Activated CD4-positive, alpha-beta T cell treated with anti-CD3 and anti-CD28 coated beads, Interleukin-2, amount 10 ng/mL, durations not matched to agents 24 days and 14 days (primary cell): ENCODE measurements around the gene PPP2R2C. TPM values are rescaled to one million over a fixed set of nuclear protein-coding genes. Genes with fewer than 3 reads are reported as not detected.

ENCODE experiments used
- DNase-seq: peaks from one replicate; pipeline ENCODE4 v3.0.0; 2022
- H3K27ac Mint-ChIP-seq: one replicate; pipeline ENCODE4 v1.8.0; 2022; ENCODE audit warnings: mild to moderate bottlenecking, mixed read lengths
- H3K27me3 Mint-ChIP-seq: one replicate; pipeline ENCODE4 v1.8.0; 2022; ENCODE audit warnings: mixed read lengths
- H3K36me3 Mint-ChIP-seq: one replicate; pipeline ENCODE4 v1.8.0; 2022; ENCODE audit warnings: low read depth, mild to moderate bottlenecking, mixed read lengths
- H3K4me1 Mint-ChIP-seq: one replicate; pipeline ENCODE4 v1.8.0; 2021; ENCODE audit warnings: mixed read lengths
- H3K4me3 Mint-ChIP-seq: one replicate; pipeline ENCODE4 v1.8.0; 2022; ENCODE audit warnings: mild to moderate bottlenecking, moderate library complexity, mixed read lengths
- H3K9me3 Mint-ChIP-seq: one replicate; pipeline ENCODE4 v1.8.0; 2021; ENCODE audit warnings: mixed read lengths
- intact Hi-C: fragments of 100-400 bp; cut with micrococcal nuclease; formaldehyde crosslinking; loops from one replicate; pipeline ENCODE4 v1.15.1; 2023
- total RNA-seq: library from RNA; stranded (reverse); gene quantifications from 2 replicates; pipeline ENCODE4 v1.2.3, GENCODE V29; 2022

The PPP2R2C gene
- total RNA-seq, 1 donor from 2014 or later: not detected

GRCh38 chr4:6369035-6369434 is 103.4 kb downstream of the PPP2R2C start:
- Mint-ChIP-seq H3K4me1 (no peaks in the 10 kb centered on the region), H3K36me3 (no peaks in the 10 kb centered on the region), H3K9me3 (no peaks in the 10 kb centered on the region), H3K4me3 (no peak overlapping the region), H3K27ac (no peak overlapping the region), H3K27me3 (no peaks in the 10 kb centered on the region)
- intact Hi-C loops: no loop called here
- no peak for DNase-seq

GRCh38 chr4:6368601-6369000 is 103.8 kb downstream of the PPP2R2C start:
- no peak overlapping the region for H3K4me3 Mint-ChIP-seq
- no peak overlapping the region for H3K27ac Mint-ChIP-seq
- intact Hi-C loops: no loop called here
- no peaks in the 10 kb centered on the region for H3K4me1 Mint-ChIP-seq
- no peaks in the 10 kb centered on the region for H3K27me3 Mint-ChIP-seq
- H3K36me3 Mint-ChIP-seq: no peaks in the 10 kb centered on the region
- no peak for DNase-seq
- no peaks in the 10 kb centered on the region for H3K9me3 Mint-ChIP-seq

GRCh38 chr4:6368096-6368495 is 104.3 kb downstream of the PPP2R2C start:
- H3K4me1 Mint-ChIP-seq: no peaks in the 10 kb centered on the region
- no peaks in the 10 kb centered on the region for H3K9me3 Mint-ChIP-seq
- H3K27ac Mint-ChIP-seq: no peak overlapping the region
- H3K36me3 Mint-ChIP-seq: no peaks in the 10 kb centered on the region
- intact Hi-C loops: no loop called here
- DNase-seq: no peak
- no peak overlapping the region for H3K4me3 Mint-ChIP-seq
- no peaks in the 10 kb centered on the region for H3K27me3 Mint-ChIP-seq

- Mint-ChIP-seq H3K27me3 (no peaks in the 10 kb centered on the region), H3K27ac (no peak overlapping the region), H3K36me3 (no peaks in the 10 kb centered on the region), H3K9me3 (no peaks in the 10 kb centered on the region), H3K4me1 (no peaks in the 10 kb centered on the region), H3K4me3 (no peak overlapping the region)
- DNase-seq: no peak
- intact Hi-C loops: no loop called here
Measured at GRCh38 chr4:6367371-6367851, 105.0 kb downstream of the PPP2R2C start.

- Mint-ChIP-seq H3K27me3 (no peaks in the 10 kb centered on the region), H3K9me3 (no peaks in the 10 kb centered on the region), H3K4me3 (no peak overlapping the region), H3K4me1 (no peaks in the 10 kb centered on the region), H3K36me3 (no peaks in the 10 kb centered on the region), H3K27ac (no peak overlapping the region)
- no peak for DNase-seq
- intact Hi-C loops: no loop called here
Measured at GRCh38 chr4:6366581-6366980, 105.8 kb downstream of the PPP2R2C start.

GRCh38 chr4:6365545-6366086 is 106.8 kb downstream of the PPP2R2C start:
- Mint-ChIP-seq H3K36me3 (no peaks in the 10 kb centered on the region), H3K27me3 (no peaks in the 10 kb centered on the region), H3K4me3 (no peak overlapping the region), H3K9me3 (no peaks in the 10 kb centered on the region), H3K27ac (no peak overlapping the region), H3K4me1 (no peaks in the 10 kb centered on the region)
- DNase-seq: no peak
- intact Hi-C loops: no loop called here

GRCh38 chr4:6364581-6364980 is 107.8 kb downstream of the PPP2R2C start:
- no peaks in the 10 kb centered on the region for H3K27me3 Mint-ChIP-seq
- H3K27ac Mint-ChIP-seq: no peak overlapping the region
- H3K36me3 Mint-ChIP-seq: no peaks in the 10 kb centered on the region
- no peaks in the 10 kb centered on the region for H3K4me1 Mint-ChIP-seq
- no peak overlapping the region for H3K4me3 Mint-ChIP-seq
- DNase-seq: no peak
- no peaks in the 10 kb centered on the region for H3K9me3 Mint-ChIP-seq
- intact Hi-C loops: no loop called here

GRCh38 chr4:6364146-6364545 is 108.3 kb downstream of the PPP2R2C start:
- Mint-ChIP-seq H3K9me3 (no peaks in the 10 kb centered on the region), H3K27me3 (no peaks in the 10 kb centered on the region), H3K4me1 (no peaks in the 10 kb centered on the region), H3K36me3 (no peaks in the 10 kb centered on the region), H3K27ac (no peak overlapping the region), H3K4me3 (no peak overlapping the region)
- no peak for DNase-seq
- intact Hi-C loops: no loop called here

- no peaks in the 10 kb centered on the region for H3K27me3 Mint-ChIP-seq
- H3K4me3 Mint-ChIP-seq: no peak overlapping the region
- intact Hi-C loops: no loop called here
- H3K4me1 Mint-ChIP-seq: no peaks in the 10 kb centered on the region
- H3K9me3 Mint-ChIP-seq: no peaks in the 10 kb centered on the region
- H3K27ac Mint-ChIP-seq: no peak overlapping the region
- DNase-seq: peak; percentile 83
- H3K36me3 Mint-ChIP-seq: no peaks in the 10 kb centered on the region
Measured at GRCh38 chr4:6362896-6363295, 109.5 kb downstream of the PPP2R2C start.

GRCh38 chr4:6362243-6362885 is 110.0 kb downstream of the PPP2R2C start:
- Mint-ChIP-seq H3K27me3 (no peaks in the 10 kb centered on the region), H3K4me1 (no peaks in the 10 kb centered on the region), H3K9me3 (no peaks in the 10 kb centered on the region), H3K4me3 (no peak overlapping the region), H3K36me3 (no peaks in the 10 kb centered on the region), H3K27ac (no peak overlapping the region)
- intact Hi-C loops: no loop called here
- DNase-seq: no peak

- H3K36me3 Mint-ChIP-seq: no peaks in the 10 kb centered on the region
- no peaks in the 10 kb centered on the region for H3K4me1 Mint-ChIP-seq
- no peaks in the 10 kb centered on the region for H3K9me3 Mint-ChIP-seq
- no peak for DNase-seq
- H3K27me3 Mint-ChIP-seq: no peaks in the 10 kb centered on the region
- H3K4me3 Mint-ChIP-seq: no peak overlapping the region
- no peak overlapping the region for H3K27ac Mint-ChIP-seq
- intact Hi-C loops: no loop called here
Measured at GRCh38 chr4:6361076-6361784, 111.2 kb downstream of the PPP2R2C start.

GRCh38 chr4:6360385-6360784 is 112.0 kb downstream of the PPP2R2C start:
- Mint-ChIP-seq H3K27me3 (no peaks in the 10 kb centered on the region), H3K4me3 (no peak overlapping the region), H3K9me3 (no peaks in the 10 kb centered on the region), H3K36me3 (no peaks in the 10 kb centered on the region), H3K27ac (no peak overlapping the region), H3K4me1 (no peaks in the 10 kb centered on the region)
- intact Hi-C loops: no loop called here
- no peak for DNase-seq

GRCh38 chr4:6359536-6360308 is 112.7 kb downstream of the PPP2R2C start:
- H3K27me3 Mint-ChIP-seq: no peaks in the 10 kb centered on the region
- H3K4me1 Mint-ChIP-seq: no peaks in the 10 kb centered on the region
- H3K36me3 Mint-ChIP-seq: no peaks in the 10 kb centered on the region
- DNase-seq: no peak
- H3K27ac Mint-ChIP-seq: no peak overlapping the region
- intact Hi-C loops: no loop called here
- H3K4me3 Mint-ChIP-seq: no peak overlapping the region
- H3K9me3 Mint-ChIP-seq: no peaks in the 10 kb centered on the region

- peaks cover 3% of the 10 kb centered on the region for H3K27me3 Mint-ChIP-seq
- DNase-seq: no peak
- H3K4me3 Mint-ChIP-seq: no peak overlapping the region
- no peak overlapping the region for H3K27ac Mint-ChIP-seq
- H3K4me1 Mint-ChIP-seq: no peaks in the 10 kb centered on the region
- H3K36me3 Mint-ChIP-seq: no peaks in the 10 kb centered on the region
- H3K9me3 Mint-ChIP-seq: no peaks in the 10 kb centered on the region
- intact Hi-C loops: no loop called here
Measured at GRCh38 chr4:6357476-6357875, 114.9 kb downstream of the PPP2R2C start.
